OCI-M1 (cell line): Measurements from ENCODE around the gene DNM2.
"Not testable (repeated sequence)": the region's sequence is repeated elsewhere in the genome, so short reads cannot be mapped to it uniquely, and the experiment has no call there.

Source experiments
- DNase-seq: peaks from one replicate; lab custom pipeline; 2025; lab: John Stamatoyannopoulos, UW

DNM2 gene

GRCh38 chr19:10717356-10718204, at the start of gene DNM2:
TSS of gene DNM2 (plus strand) at chr19:10718079. CDS start at chr19:10718243, 164 bp downstream.
- DNase-seq, result peak; percentile 100

GRCh38 chr19:10669246-10669645, 48.6 kb upstream of the DNM2 start:
- no peak for DNase-seq

- no peak for DNase-seq
Observed at GRCh38 chr19:10670182-10670581, 47.7 kb upstream of the DNM2 start.

GRCh38 chr19:10670876-10671804, 46.7 kb upstream of the DNM2 start:
- no peak for DNase-seq

GRCh38 chr19:10671922-10672321, 46.0 kb upstream of the DNM2 start:
- DNase-seq, result not testable (repeated sequence)

GRCh38 chr19:10675214-10675613, 42.7 kb upstream of the DNM2 start:
- not testable (repeated sequence) for DNase-seq

- no peak for DNase-seq
Observed at GRCh38 chr19:10677751-10678150, 40.1 kb upstream of the DNM2 start.

- DNase-seq, result no peak
Observed at GRCh38 chr19:10678813-10679212, 39.1 kb upstream of the DNM2 start.

- DNase-seq, result no peak
Observed at GRCh38 chr19:10679743-10680142, 38.1 kb upstream of the DNM2 start.

GRCh38 chr19:10680545-10681135, 37.2 kb upstream of the DNM2 start:
- DNase-seq, result no peak

GRCh38 chr19:10681658-10682057, 36.2 kb upstream of the DNM2 start:
- no peak for DNase-seq

- DNase-seq, result no peak
Observed at GRCh38 chr19:10682397-10683063, 35.3 kb upstream of the DNM2 start.

GRCh38 chr19:10683064-10683426, 34.8 kb upstream of the DNM2 start:
- no peak for DNase-seq

- DNase-seq, result no peak
Observed at GRCh38 chr19:10683582-10683981, 34.3 kb upstream of the DNM2 start.

GRCh38 chr19:10685210-10685609, 32.7 kb upstream of the DNM2 start:
- DNase-seq, result no peak

GRCh38 chr19:10686193-10686592, 31.7 kb upstream of the DNM2 start:
- no peak for DNase-seq

GRCh38 chr19:10686661-10687517, 31.0 kb upstream of the DNM2 start:
- no peak for DNase-seq

- no peak for DNase-seq
Observed at GRCh38 chr19:10687518-10688288, 30.2 kb upstream of the DNM2 start.

GRCh38 chr19:10688545-10689280, 29.2 kb upstream of the DNM2 start:
- DNase-seq, result no peak
